Fibroblast of lung (primary cell): ENCODE results near the gene C15orf61.

Experiments
- CTCF ChIP-seq, 2 donors: IDR thresholded peaks in 1 of 2; conservative IDR thresholded peaks in 1 of 2; 1 replicate in 1 of 2; 2 replicates in 1 of 2; pipeline ENCODE4 v1.5.1; 2011 to 2012; ENCODE audit warnings: low read length in 2 of 2, control low read depth in 1 of 2, inconsistent platforms in 1 of 2, low read depth in 1 of 2, mild to moderate bottlenecking in 1 of 2
- EZH2 ChIP-seq: IDR thresholded peaks from 2 replicates; pipeline ENCODE4 v1.5.1; 2012; ENCODE audit warnings: low read length, control low read depth, mild to moderate bottlenecking; ENCODE audit errors: missing control alignments

GRCh38 chr15:67495585-67495984, 25.3 kb upstream of the C15orf61 start:
- no peak for TF ChIP-seq CTCF (conservative IDR thresholded peaks at IDR 0.05 in 1 of 2, IDR thresholded peaks at IDR 0.05 in 1 of 2; ENCODE audit: low read depth in 1 of 2, low read length in 2 of 2)
- TF ChIP-seq EZH2 = no peak
